ENCODE results near the gene SMARCAD1. TPM values are rescaled to one million over a fixed set of nuclear protein-coding genes. Genes with fewer than 3 reads are reported as not detected.

Gene SMARCAD1
- total RNA-seq, 1 donor from 2014 or later, result 30.5 TPM

DNA sequence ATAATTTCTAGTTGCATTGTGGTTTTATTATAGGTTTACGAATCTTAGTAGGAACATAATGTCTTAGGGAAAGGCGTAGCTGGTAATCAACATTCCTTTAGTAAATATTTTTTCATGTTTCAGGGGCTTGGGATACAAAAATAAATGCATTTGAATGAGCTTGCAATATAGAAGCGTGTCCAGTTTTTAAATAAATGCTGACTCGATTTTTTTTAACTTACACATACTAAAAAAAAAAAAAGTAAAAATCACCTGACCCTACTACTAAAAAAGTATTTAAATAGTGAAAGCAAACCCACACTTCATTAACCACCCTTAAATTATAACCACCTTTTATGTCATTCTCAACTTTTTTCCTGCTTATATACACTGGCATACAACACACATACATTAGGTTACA lies 29.6 kb downstream of the SMARCAD1 start:
- ATAC-seq (ENCODE audit: low read depth) (no peak), DNase-seq (no peak)
- Mint-ChIP-seq H3K4me3 (no peak overlapping the region), H3K36me3 (ENCODE audit: low read depth) (peaks cover 62% of the 10 kb centered on the region), H3K27ac (no peak overlapping the region), H3K4me1 (no peaks in the 10 kb centered on the region), H3K9me3 (no peaks in the 10 kb centered on the region), H3K27me3 (no peaks in the 10 kb centered on the region)
- TF ChIP-seq CTCF (IDR thresholded peaks at IDR 0.05), result no peak
- intact Hi-C loops (cut with micrococcal nuclease), result no loop called here
- CTCF ChIA-PET, result no interaction called here
- POLR2A ChIA-PET, result no interaction called here

DNA sequence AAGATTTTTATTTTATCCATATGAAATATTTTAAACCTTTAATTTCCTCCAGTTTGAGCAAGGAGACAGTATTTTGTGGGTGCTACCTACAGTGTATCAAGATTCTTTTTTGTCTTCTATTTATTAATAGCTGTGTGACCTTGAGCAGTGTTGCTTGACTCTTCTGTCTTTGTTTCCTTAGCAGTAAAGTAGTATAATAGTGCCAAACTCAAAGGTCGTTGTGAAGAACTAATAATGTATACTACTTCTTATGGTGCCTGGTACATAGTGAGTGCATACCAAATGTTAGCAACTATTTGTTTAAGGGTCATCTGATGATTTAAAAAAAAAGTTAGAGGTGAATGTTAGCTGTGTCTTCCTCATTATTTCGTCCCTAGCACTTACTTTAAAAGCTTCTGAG lies 30.5 kb downstream of the SMARCAD1 start:
- no peak for TF ChIP-seq CTCF (IDR thresholded peaks at IDR 0.05)
- DNase-seq (no peak), ATAC-seq (ENCODE audit: low read depth) (no peak)
- intact Hi-C loops (cut with micrococcal nuclease), result no loop called here
- ChIA-PET CTCF (no interaction called here), POLR2A (no interaction called here)
- Mint-ChIP-seq H3K27ac (no peak overlapping the region), H3K9me3 (no peaks in the 10 kb centered on the region), H3K4me3 (no peak overlapping the region), H3K4me1 (no peaks in the 10 kb centered on the region), H3K27me3 (no peaks in the 10 kb centered on the region), H3K36me3 (ENCODE audit: low read depth) (peaks cover 67% of the 10 kb centered on the region)

DNA sequence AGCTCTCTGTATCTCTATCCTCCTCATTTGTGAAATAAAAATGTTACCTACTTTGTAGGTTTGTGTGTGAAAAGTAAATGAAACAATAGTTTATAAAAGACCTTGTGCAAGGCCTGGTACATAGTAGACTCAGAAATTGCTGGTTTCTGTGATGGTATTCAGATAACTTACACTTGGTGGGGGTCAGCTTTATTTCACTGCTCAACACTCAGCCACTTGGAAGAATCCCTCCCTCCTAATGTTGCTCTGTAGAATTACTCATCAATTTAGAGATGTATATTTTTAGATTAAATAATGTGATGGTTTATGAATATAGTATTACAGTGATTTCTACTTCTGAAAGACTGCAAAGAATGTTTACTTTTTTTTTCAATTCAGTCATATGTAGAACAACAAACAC lies 32.7 kb downstream of the SMARCAD1 start:
- Mint-ChIP-seq H3K4me1 (peaks cover 17% of the 10 kb centered on the region), H3K27ac (no peak overlapping the region), H3K9me3 (no peaks in the 10 kb centered on the region), H3K27me3 (no peaks in the 10 kb centered on the region), H3K4me3 (no peak overlapping the region), H3K36me3 (ENCODE audit: low read depth) (peaks cover 65% of the 10 kb centered on the region)
- no peak for ATAC-seq (ENCODE audit: low read depth)
- CTCF ChIA-PET, result no interaction called here
- no peak for TF ChIP-seq CTCF (IDR thresholded peaks at IDR 0.05)
- DNase-seq, result no peak
- POLR2A ChIA-PET, result no interaction called here
- intact Hi-C loops (cut with micrococcal nuclease), result no loop called here

DNA sequence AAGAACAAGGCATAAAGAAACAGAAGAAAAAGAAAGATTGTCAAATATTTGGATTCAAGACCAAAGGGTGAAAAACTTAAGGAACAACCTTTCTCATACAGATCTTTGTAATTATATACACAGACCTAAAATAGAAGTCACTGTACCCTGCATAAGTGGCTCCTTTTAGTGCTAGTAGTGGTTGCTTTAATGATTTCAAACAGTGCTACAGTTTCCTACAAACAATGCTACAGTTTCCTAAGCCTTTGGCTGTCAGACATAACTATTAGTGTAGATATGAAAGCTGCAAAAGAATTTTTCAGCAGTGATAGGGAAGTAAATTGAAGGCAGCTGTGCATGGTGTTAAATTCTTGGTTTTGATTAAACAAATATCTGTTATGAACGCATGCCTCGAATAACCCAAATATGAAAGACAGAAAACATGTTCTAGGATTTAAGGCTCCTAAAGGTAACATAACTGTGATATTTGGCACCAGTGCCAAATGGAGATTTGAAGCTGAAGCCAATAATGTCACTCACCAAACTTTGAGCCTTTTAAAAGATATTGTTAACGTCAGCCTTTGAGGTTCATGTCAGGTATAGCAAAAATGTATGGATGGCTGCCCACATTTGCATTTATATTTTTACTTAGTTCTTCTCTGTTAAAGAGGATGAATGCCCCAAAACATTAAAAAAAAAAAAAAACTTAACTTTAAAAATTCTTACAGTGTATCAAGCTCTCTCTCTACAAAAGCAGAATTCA lies 36.6 kb downstream of the SMARCAD1 start:
- Mint-ChIP-seq H3K4me1 (peaks cover 17% of the 10 kb centered on the region), H3K9me3 (no peaks in the 10 kb centered on the region), H3K27ac (no peak overlapping the region), H3K4me3 (no peak overlapping the region), H3K27me3 (no peaks in the 10 kb centered on the region), H3K36me3 (ENCODE audit: low read depth) (peaks cover 65% of the 10 kb centered on the region)
- CTCF ChIA-PET, result no interaction called here
- POLR2A ChIA-PET, result interaction anchor here (0.8 kb wide), 1 partner anchor 36 kb away, joined by 3 read pairs; the partner anchor contains the start of gene SMARCAD1
- ATAC-seq (ENCODE audit: low read depth) (no peak), DNase-seq (no peak)
- intact Hi-C loops (cut with micrococcal nuclease), result no loop called here
- no peak for TF ChIP-seq CTCF (IDR thresholded peaks at IDR 0.05)

GRCh38 chr4:94244829-94245185 lies 37.1 kb downstream of the SMARCAD1 start:
- CTCF ChIA-PET, result no interaction called here
- POLR2A ChIA-PET, result interaction anchor here (0.8 kb wide), 1 partner anchor 37 kb away, joined by 3 read pairs; the partner anchor contains the start of gene SMARCAD1
- DNase-seq (no peak), ATAC-seq (ENCODE audit: low read depth) (no peak)
- Mint-ChIP-seq H3K27me3 (no peaks in the 10 kb centered on the region), H3K36me3 (ENCODE audit: low read depth) (peaks cover 65% of the 10 kb centered on the region), H3K4me3 (no peak overlapping the region), H3K9me3 (no peaks in the 10 kb centered on the region), H3K4me1 (peaks cover 17% of the 10 kb centered on the region), H3K27ac (no peak overlapping the region)
- TF ChIP-seq CTCF (IDR thresholded peaks at IDR 0.05), result no peak
- intact Hi-C loops (cut with micrococcal nuclease), result no loop called here
